AG04450 (cell line): ENCODE measurements around the gene TEN1. TPM values are rescaled to one million over a fixed set of nuclear protein-coding genes. Genes with fewer than 3 reads are reported as not detected.
"Not testable (repeated sequence)": the region's sequence is repeated elsewhere in the genome, so short reads cannot be mapped to it uniquely, and the experiment has no call there.

Experiments
- CTCF ChIA-PET: fragments of 300-600, 350-600 bp; formaldehyde crosslinking; extraction: SDS; loops from one replicate; lab custom pipeline; 2022; ENCODE audit warnings: antibody characterized with exemption, inconsistent platforms; lab: Charles Lee
- POLR2A ChIA-PET: fragments of 350-600 bp; formaldehyde crosslinking; extraction: SDS; loops from one replicate; lab custom pipeline; 2021; ENCODE audit warnings: antibody characterized with exemption, inconsistent platforms; lab: Yijun Ruan, JAX
- DNase-seq: peaks from one replicate; pipeline ENCODE4 v3.0.0-alpha.2; 2011; ENCODE audit warnings: low read depth, low spot score
- H3K27ac ChIP-seq: one replicate; pipeline ENCODE4 v1.5.1; 2012; ENCODE audit warnings: low read depth, low read length, control low read depth
- H3K27me3 ChIP-seq: one replicate; pipeline ENCODE4 v1.6.0; 2012; ENCODE audit warnings: low read length; ENCODE audit not compliant: control insufficient read depth, insufficient read depth
- H3K4me3 ChIP-seq: 2 replicates; pipeline ENCODE4 v1.5.1; 2011; ENCODE audit warnings: mild to moderate bottlenecking, low read depth, low read length, control low read depth
- H3K9me3 ChIP-seq: 2 replicates; pipeline ENCODE4 v1.5.1; 2012; ENCODE audit warnings: low read length; ENCODE audit not compliant: control insufficient read depth, insufficient read depth
- polyA plus RNA-seq: library from polyadenylated mRNA; depleted of rRNA; stranded (reverse); fragments of >200 nt; gene quantifications from 2 replicates; pipeline ENCODE4 v1.2.3, GENCODE V29; 2011
- TF ChIP-seq, protein P1 (sequence below): IDR thresholded peaks from 2 replicates; pipeline ENCODE4 v1.5.1; 2011; ENCODE audit warnings: low read depth, low read length, control low read depth, inconsistent platforms

The TEN1 gene
- polyA plus RNA-seq, 1 experiment: 9.1 TPM

DNA sequence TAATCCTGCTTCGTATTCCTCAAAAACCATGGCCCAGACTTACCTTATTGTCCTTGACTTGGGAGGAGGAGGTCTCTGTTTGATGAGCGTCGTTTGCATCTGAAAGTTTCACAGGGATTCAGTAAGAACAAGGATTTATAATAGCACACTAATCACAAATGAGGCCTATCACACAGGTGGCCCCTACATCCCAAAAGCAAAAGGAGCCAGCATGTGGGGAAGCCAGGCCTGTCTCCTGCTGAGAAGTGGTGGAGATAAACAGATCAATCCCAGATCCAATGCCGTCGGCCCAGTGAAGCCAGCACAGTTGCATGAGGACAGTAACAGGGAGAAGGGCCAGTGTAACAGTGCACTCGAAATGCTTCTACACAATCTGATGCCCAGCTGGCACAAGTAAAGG is 61.3 kb downstream of the TEN1 start:
- H3K4me3 ChIP-seq: no peak overlapping the region
- no peaks in the 10 kb centered on the region for H3K27me3 ChIP-seq
- CTCF ChIA-PET: no interaction called here
- POLR2A ChIA-PET: no interaction called here
- DNase-seq: no peak
- no peaks in the 10 kb centered on the region for H3K9me3 ChIP-seq
- no peak overlapping the region for H3K27ac ChIP-seq
- TF ChIP-seq, protein P1, sequence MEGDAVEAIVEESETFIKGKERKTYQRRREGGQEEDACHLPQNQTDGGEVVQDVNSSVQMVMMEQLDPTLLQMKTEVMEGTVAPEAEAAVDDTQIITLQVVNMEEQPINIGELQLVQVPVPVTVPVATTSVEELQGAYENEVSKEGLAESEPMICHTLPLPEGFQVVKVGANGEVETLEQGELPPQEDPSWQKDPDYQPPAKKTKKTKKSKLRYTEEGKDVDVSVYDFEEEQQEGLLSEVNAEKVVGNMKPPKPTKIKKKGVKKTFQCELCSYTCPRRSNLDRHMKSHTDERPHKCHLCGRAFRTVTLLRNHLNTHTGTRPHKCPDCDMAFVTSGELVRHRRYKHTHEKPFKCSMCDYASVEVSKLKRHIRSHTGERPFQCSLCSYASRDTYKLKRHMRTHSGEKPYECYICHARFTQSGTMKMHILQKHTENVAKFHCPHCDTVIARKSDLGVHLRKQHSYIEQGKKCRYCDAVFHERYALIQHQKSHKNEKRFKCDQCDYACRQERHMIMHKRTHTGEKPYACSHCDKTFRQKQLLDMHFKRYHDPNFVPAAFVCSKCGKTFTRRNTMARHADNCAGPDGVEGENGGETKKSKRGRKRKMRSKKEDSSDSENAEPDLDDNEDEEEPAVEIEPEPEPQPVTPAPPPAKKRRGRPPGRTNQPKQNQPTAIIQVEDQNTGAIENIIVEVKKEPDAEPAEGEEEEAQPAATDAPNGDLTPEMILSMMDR: no peak

DNA sequence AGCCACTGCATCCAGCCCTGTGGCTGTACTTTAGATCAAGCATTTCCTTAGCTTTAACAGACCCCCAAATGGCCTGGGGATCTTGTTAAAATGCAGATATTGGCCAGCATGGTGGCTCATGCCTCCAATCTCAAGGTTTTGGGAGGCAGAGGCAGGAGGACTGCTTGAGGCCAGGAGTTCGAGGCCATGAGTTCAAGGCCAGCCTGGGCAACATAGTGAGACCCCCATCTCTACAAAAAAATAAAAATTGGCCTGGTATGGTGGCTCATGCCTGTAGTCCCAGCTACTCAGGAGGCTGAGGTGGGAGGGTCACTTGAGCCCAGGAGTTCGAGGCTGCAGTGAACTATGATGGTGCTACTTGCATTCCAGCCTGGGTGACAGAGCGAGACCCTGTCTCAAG is 63.8 kb downstream of the TEN1 start:
- DNase-seq, POLR2A ChIA-PET: not testable (repeated sequence)
- CTCF ChIA-PET: interaction anchor here (1.4 kb wide), 1 partner anchor 29 kb away, joined by 7 read pairs; no protein-coding TSS in a partner anchor

DNA sequence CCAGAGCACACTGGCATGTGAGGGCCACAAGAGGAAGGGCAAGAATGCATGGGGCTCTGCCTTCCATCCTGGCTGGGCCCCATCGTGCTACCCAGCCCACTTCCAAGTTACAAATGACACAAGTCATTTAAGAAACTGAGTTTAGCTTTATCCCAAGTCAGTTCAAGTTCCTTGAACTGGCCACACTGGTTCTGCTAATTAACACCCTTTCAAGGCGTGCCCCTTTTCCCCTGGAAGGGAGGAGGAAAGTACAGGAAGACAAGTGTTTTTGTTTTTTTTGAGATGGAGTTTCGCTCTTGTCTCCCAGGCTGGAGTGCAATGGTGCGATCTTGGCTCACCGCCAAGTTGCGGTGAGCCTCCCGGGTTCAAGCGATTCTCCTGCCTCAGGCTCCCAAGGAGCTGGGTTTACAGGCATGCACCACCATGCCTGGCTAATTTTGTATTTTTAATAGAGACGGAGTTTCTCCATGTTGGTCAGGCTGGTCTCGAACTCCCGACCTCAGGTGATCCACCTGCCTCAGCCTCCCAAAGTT is 65.5 kb downstream of the TEN1 start:
- POLR2A ChIA-PET: interaction anchor here (0.7 kb wide), 1 partner anchor 31 kb away, joined by 3 read pairs; no protein-coding TSS in a partner anchor
- H3K27ac ChIP-seq, DNase-seq, H3K9me3 ChIP-seq, CTCF ChIA-PET, H3K4me3 ChIP-seq, H3K27me3 ChIP-seq: not testable (repeated sequence)

More for the DNA sequence above, 63.8 kb downstream of the TEN1 start:
- H3K4me3 ChIP-seq, H3K9me3 ChIP-seq, H3K27me3 ChIP-seq, H3K27ac ChIP-seq: not testable (repeated sequence)

DNA sequence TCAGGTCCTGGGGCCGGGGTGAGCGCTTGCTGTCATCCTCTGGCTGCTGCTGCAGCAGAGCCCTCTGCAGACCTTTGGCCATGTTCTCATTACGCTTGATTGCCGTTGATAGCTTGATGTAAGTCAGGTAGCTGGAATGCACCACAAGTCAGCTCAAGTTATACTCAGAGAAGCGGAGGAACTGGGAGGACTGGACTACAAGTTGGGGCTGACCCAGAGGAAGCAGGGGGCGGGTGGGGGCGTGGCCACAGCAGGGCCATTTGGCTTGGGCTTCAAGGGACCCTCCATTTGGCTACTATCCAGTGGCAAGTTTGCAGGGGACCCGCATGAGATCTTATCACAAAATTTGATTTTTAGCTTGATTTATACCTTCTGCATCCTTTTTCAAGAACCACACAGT is 67.0 kb downstream of the TEN1 start:
- TF ChIP-seq, protein P1: no peak
- Histone ChIP-seq H3K27ac (no peak overlapping the region), H3K4me3 (no peak overlapping the region), H3K9me3 (no peaks in the 10 kb centered on the region), H3K27me3 (no peaks in the 10 kb centered on the region)
- POLR2A ChIA-PET: interaction anchor here (0.6 kb wide), 1 partner anchor 219 kb away, joined by 3 read pairs; no protein-coding TSS in a partner anchor
- CTCF ChIA-PET: interaction anchor here (0.6 to 3.6 kb wide), 2 partner anchors 32 to 253 kb away, joined by 4 to 11 read pairs; no protein-coding TSS in a partner anchor
- DNase-seq: no peak

DNA sequence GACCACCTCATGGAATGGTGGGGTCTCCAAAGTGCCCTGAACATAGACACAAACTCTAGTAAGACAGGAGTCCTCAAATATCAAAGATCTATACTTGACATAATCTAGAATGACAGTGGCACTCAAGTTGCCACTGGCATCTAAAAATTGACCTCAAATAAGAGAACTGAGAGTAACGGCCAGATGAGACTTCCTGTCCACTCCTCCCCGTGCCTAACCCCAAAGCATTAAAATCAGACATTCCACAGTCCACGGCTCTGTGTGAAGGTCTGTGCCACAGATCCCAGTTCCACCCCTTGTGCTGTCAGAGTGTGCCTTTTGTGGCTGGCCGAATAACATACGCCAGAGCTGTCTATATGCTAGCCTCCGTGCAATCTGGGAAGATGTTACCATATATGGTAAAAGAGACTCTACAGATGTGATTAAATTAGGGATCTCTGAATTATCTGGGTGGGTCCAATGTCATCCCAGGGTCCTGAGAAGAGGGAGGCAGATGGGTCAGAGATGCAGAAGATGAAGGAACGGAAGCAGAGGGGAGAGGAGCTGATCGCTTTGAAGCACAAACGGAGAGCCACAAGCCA is 69.1 kb downstream of the TEN1 start:
- no peak overlapping the region for H3K27ac ChIP-seq
- ChIA-PET CTCF (interaction anchor here (3.6 kb wide), 1 partner anchor 34 kb away, joined by 11 read pairs; no protein-coding TSS in a partner anchor), POLR2A (no interaction called here)

More for the DNA sequence above, 69.1 kb downstream of the TEN1 start:
- TF ChIP-seq, protein P1: no peak
- no peak for DNase-seq
- no peak overlapping the region for H3K4me3 ChIP-seq
- no peaks in the 10 kb centered on the region for H3K27me3 ChIP-seq
- no peaks in the 10 kb centered on the region for H3K9me3 ChIP-seq
